ENCODE measurements around the gene TULP4. TPM values are rescaled to one million over a fixed set of nuclear protein-coding genes. Genes with fewer than 3 reads are reported as not detected.

The TULP4 gene
- polyA plus RNA-seq, 1 donor from 2014 or later = 42.3 TPM

DNA sequence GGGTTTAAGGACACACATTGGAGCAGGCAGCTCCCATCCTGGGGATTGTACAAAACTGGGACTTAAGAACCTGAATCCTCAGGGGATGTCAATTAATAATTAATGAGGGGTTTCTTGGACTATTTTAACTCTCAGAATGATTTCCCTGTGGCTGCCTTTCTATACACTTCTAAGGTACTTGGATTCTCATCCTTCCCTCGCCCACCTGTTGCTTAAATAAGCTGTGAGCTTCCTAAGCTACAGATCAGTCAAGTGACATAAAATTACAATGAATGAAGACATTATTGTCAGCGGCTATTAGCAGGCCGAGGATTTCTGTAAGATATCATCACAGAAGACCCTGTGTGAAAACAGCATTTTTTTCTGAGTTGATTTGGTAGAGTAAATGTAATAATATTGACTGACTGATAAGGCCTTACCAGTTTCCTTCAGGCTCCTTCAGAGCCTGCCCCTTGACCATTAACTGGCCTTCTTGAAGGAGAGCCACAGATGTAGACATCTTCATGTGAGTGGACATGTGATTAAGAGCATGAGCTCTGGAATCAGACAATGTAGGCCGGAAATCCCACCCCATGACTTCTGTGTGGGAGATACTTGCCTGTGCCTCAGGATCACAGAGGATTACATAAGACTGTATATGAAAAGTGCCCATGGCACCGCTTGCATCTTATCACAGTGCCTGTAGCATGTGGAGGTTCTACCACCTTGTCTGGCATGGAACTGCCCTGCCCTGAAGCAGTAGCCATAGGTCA lies 101.7 kb downstream of the TULP4 start:
- Mint-ChIP-seq H3K9me3 (no peaks in the 10 kb centered on the region), H3K27ac (peak overlapping the region in 1 of 3 donors; percentile 27), H3K4me1 (peaks cover 3 to 7% (median 5%) of the 10 kb centered on the region in 3 donors), H3K27me3 (no peaks in the 10 kb centered on the region), H3K4me3 (no peak overlapping the region), H3K36me3 (peaks cover 21% of the 10 kb centered on the region)

DNA sequence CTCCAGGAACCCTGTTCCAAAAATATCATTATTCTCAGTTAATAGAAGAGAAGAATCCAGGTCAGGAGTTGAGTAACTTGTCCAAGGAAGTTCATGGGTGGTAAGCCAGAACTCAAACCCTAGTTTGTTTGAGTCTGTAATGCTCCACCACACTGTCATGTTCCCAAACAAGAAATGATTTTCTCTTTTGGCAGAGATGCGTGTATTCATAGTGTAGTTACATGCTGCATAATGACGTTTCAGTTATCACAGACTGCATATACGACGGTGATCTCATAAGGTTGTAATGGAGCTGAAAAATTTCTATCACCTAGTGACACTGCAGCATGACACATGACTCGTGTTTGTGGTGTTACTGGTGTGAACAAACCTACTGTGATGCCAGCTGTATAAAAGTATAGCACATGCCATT lies 102.6 kb downstream of the TULP4 start:
- Mint-ChIP-seq H3K36me3 (peaks cover 21% of the 10 kb centered on the region), H3K27ac (peak overlapping the region in 1 of 3 donors; percentile 27), H3K4me1 (peaks cover 0 to 2% (median 0%) of the 10 kb centered on the region in 3 donors), H3K9me3 (peaks cover 0 to 5% (median 2%) of the 10 kb centered on the region in 3 donors), H3K4me3 (no peak overlapping the region), H3K27me3 (no peaks in the 10 kb centered on the region)

DNA sequence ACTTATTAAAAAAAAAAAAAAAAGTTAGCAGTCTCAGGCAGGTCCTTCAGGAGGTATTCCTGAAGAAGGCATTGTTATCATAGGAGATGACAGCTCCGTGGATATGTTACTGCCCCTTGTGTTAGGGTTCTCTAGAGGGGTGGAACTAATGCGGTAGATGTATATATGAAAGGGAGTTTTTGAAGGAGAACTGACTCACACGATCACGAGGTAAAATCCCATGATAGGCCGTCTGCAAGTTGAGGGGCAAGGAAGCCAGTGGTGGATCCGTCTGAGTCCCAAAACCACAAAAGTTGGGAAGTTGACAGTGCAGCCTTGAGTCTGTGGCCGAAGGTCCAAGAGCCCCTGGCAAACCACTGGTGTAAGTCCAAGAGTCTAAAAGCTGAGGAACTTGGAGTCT lies 103.4 kb downstream of the TULP4 start:
- no peaks in the 10 kb centered on the region for H3K4me1 Mint-ChIP-seq
- no peak overlapping the region for H3K27ac Mint-ChIP-seq
- peaks cover 0 to 5% (median 2%) of the 10 kb centered on the region in 3 donors for H3K9me3 Mint-ChIP-seq
- H3K36me3 Mint-ChIP-seq = peaks cover 21% of the 10 kb centered on the region
- no peaks in the 10 kb centered on the region for H3K27me3 Mint-ChIP-seq
- no peak overlapping the region for H3K4me3 Mint-ChIP-seq

GRCh38 chr6:158416883-158417759 lies 104.9 kb downstream of the TULP4 start:
- peaks cover 0 to 5% (median 2%) of the 10 kb centered on the region in 3 donors for H3K9me3 Mint-ChIP-seq
- no peak overlapping the region for H3K4me3 Mint-ChIP-seq
- no peaks in the 10 kb centered on the region for H3K4me1 Mint-ChIP-seq
- H3K27me3 Mint-ChIP-seq = no peaks in the 10 kb centered on the region
- peaks cover 23% of the 10 kb centered on the region for H3K36me3 Mint-ChIP-seq
- H3K27ac Mint-ChIP-seq = peak overlapping the region in 1 of 3 donors; percentile 3

DNA sequence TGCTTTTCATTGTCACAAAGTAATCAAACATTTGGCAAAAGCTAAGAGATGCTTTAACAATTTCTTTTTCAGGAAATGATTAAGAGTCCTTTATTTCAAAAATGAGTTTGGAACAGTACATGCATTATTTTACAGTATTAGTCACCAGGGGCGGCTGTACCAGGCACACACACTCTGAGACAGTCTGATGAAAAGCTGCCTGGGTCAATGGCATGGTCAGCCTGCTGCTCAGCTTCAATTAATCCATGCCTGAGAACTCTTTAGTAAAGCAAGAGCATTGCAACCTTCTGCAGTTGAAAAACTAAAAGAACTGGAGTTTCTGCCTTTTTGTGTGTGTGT lies 105.5 kb downstream of the TULP4 start:
- no peaks in the 10 kb centered on the region for H3K27me3 Mint-ChIP-seq
- H3K36me3 Mint-ChIP-seq = peaks cover 23% of the 10 kb centered on the region
- no peak overlapping the region for H3K27ac Mint-ChIP-seq
- H3K4me3 Mint-ChIP-seq = no peak overlapping the region
- no peaks in the 10 kb centered on the region for H3K4me1 Mint-ChIP-seq
- H3K9me3 Mint-ChIP-seq = peaks cover 0 to 5% (median 2%) of the 10 kb centered on the region in 3 donors

- peaks cover 25% of the 10 kb centered on the region for H3K36me3 Mint-ChIP-seq
- no peaks in the 10 kb centered on the region for H3K4me1 Mint-ChIP-seq
- peaks cover 0 to 5% (median 2%) of the 10 kb centered on the region in 3 donors for H3K9me3 Mint-ChIP-seq
- no peak overlapping the region for H3K27ac Mint-ChIP-seq
- no peaks in the 10 kb centered on the region for H3K27me3 Mint-ChIP-seq
- H3K4me3 Mint-ChIP-seq = no peak overlapping the region
Observed at GRCh38 chr6:158418501-158418900, 106.2 kb downstream of the TULP4 start.

DNA sequence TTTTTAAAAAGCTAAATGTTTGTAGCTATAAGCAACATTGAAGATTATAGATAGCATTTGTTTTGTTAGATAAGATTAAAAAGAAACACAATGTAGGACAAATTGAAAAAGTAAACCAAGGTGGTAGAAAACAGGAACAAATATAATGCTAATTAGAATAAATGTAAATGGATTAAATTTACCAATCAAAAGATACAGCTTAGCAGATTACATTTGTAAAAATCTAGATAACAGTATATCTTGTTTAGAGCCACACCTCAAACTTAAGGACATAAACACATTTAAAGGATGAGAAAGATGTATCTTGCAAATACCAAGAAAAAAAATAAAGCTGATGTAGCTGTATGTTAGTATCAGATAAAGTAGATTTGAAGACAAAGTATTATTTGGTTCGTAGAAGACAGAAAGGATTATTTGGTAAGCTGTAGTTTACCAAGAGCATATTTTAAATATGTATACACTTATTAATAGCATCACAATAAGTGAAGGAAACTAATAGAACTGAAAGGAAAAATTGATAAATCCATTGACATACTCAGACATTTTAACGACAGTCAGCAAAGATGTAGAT lies 107.2 kb downstream of the TULP4 start:
- Mint-ChIP-seq H3K36me3 (peaks cover 23% of the 10 kb centered on the region), H3K27ac (peak overlapping the region in 1 of 3 donors; percentile 83), H3K4me1 (no peaks in the 10 kb centered on the region), H3K9me3 (peaks cover 0 to 5% (median 2%) of the 10 kb centered on the region in 3 donors), H3K27me3 (no peaks in the 10 kb centered on the region), H3K4me3 (no peak overlapping the region)

DNA sequence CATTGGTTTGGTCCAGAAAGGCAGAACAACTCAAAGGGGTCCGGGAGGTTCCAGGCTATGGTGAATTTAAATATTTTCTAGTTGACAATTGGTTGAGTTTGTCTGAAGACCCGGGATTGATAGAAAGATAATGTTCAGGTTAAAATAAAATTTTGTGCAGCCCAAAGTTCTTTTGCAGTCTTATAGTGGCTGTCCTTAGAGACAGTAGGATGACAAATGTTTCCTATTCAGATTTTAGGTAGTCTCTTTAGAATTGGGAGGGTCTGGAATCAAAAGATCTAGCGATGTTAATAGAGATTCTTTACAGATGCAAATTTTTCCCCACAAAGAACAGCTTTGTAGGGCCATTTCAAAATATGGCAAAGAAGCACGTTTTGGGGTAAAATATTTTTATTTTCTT lies 109.1 kb downstream of the TULP4 start:
- no peaks in the 10 kb centered on the region for H3K27me3 Mint-ChIP-seq
- H3K4me3 Mint-ChIP-seq = no peak overlapping the region
- peaks cover 0 to 5% (median 2%) of the 10 kb centered on the region in 3 donors for H3K9me3 Mint-ChIP-seq
- no peaks in the 10 kb centered on the region for H3K4me1 Mint-ChIP-seq
- H3K27ac Mint-ChIP-seq = no peak overlapping the region
- peaks cover 26% of the 10 kb centered on the region for H3K36me3 Mint-ChIP-seq

- H3K27ac Mint-ChIP-seq = no peak overlapping the region
- peaks cover 19% of the 10 kb centered on the region for H3K36me3 Mint-ChIP-seq
- no peaks in the 10 kb centered on the region for H3K4me1 Mint-ChIP-seq
- H3K9me3 Mint-ChIP-seq = peaks cover 0 to 5% (median 2%) of the 10 kb centered on the region in 3 donors
- H3K4me3 Mint-ChIP-seq = no peak overlapping the region
- H3K27me3 Mint-ChIP-seq = no peaks in the 10 kb centered on the region
Observed at GRCh38 chr6:158422629-158423238, 110.5 kb downstream of the TULP4 start.

DNA sequence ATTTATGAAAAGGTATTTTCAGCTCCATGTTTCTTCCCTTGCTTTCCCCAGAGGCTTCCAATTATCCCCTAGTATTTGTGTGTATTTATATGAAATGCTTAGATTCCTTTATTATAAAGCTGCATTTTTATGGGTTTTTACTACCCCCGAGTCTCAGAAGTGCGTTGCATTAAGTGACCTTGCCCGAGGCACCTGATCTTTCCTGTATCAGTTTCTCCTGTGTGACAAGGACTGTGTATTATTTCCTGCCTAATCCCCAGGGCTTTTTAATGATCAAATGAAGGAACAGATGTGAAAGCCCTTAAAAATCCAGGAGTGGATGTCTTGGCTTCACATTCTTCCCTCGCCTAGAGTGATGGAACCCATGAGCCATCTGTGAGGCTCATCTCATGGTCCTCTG lies 118.8 kb downstream of the TULP4 start:
- Mint-ChIP-seq H3K36me3 (peaks cover 11% of the 10 kb centered on the region), H3K27ac (no peak overlapping the region), H3K27me3 (no peaks in the 10 kb centered on the region), H3K4me3 (no peak overlapping the region), H3K4me1 (no peaks in the 10 kb centered on the region), H3K9me3 (no peaks in the 10 kb centered on the region)

- no peak overlapping the region for H3K4me3 Mint-ChIP-seq
- H3K9me3 Mint-ChIP-seq = no peaks in the 10 kb centered on the region
- peaks cover 6% of the 10 kb centered on the region for H3K36me3 Mint-ChIP-seq
- no peaks in the 10 kb centered on the region for H3K4me1 Mint-ChIP-seq
- H3K27me3 Mint-ChIP-seq = no peaks in the 10 kb centered on the region
- H3K27ac Mint-ChIP-seq = no peak overlapping the region
Observed at GRCh38 chr6:158431560-158431959, 119.3 kb downstream of the TULP4 start.

- Mint-ChIP-seq H3K36me3 (no peaks in the 10 kb centered on the region), H3K4me3 (no peak overlapping the region), H3K9me3 (no peaks in the 10 kb centered on the region), H3K4me1 (peaks cover 5 to 11% (median 8%) of the 10 kb centered on the region in 3 donors), H3K27me3 (no peaks in the 10 kb centered on the region), H3K27ac (no peak overlapping the region)
Observed at GRCh38 chr6:158437571-158437970, 125.3 kb downstream of the TULP4 start.

- H3K4me1 Mint-ChIP-seq = peaks cover 5 to 11% (median 8%) of the 10 kb centered on the region in 3 donors
- no peaks in the 10 kb centered on the region for H3K9me3 Mint-ChIP-seq
- H3K27ac Mint-ChIP-seq = peak overlapping the region in 1 of 3 donors; percentile 63
- no peaks in the 10 kb centered on the region for H3K36me3 Mint-ChIP-seq
- no peaks in the 10 kb centered on the region for H3K27me3 Mint-ChIP-seq
- H3K4me3 Mint-ChIP-seq = peak overlapping the region in 1 of 4 donors; percentile 61
Observed at GRCh38 chr6:158438226-158438625, 126.0 kb downstream of the TULP4 start.

DNA sequence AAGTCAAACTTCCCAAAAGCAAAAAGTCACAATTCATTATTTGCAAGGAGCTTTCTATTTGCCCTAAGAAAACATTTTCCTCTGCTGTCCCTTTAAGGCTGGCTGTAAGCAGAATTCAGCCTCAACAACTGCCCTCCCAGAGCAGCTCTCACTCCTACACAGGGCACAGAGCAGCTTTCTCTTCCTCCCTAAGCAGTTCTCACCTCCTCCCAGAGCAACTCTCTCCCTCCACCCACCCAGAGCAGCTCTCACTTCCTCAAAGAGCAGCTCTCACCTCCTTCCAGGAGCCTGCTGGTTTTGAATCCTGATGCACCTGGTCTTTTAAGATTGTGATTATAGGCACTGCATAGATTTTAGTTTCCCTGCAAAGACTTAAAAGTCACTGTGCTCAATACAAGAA lies 127.0 kb downstream of the TULP4 start:
- peak overlapping the region in 2 of 4 donors; percentile 67 to 68 for H3K4me3 Mint-ChIP-seq
- no peaks in the 10 kb centered on the region for H3K36me3 Mint-ChIP-seq
- no peaks in the 10 kb centered on the region for H3K9me3 Mint-ChIP-seq
- H3K27ac Mint-ChIP-seq = peak overlapping the region in 1 of 3 donors; percentile 63
- H3K27me3 Mint-ChIP-seq = no peaks in the 10 kb centered on the region
- peaks cover 5 to 12% (median 8%) of the 10 kb centered on the region in 3 donors for H3K4me1 Mint-ChIP-seq

Measured in IgD-negative memory B cell (primary cell).